HCT116 (cell line): ENCODE data around the gene DTD2. TPM values are rescaled to one million over a fixed set of nuclear protein-coding genes. Genes with fewer than 3 reads are reported as not detected.

Experiments used
- ATAC-seq: fragments of 200-7000 bp; cut with Tn5 transposase; 2 replicates; pipeline ENCODE4 v1.9.1; 2020; ENCODE audit warnings: mild to moderate bottlenecking, moderate library complexity
- BruUV-seq: library from RNA; stranded (reverse); fragments of 400-500 nt; replicated peaks from 2 replicates; lab custom pipeline; 2021; lab: Mats Ljungman, UMichigan
- CTCF ChIA-PET: fragments of 300-600 bp; sonication (Branson Sonifier 250); formaldehyde crosslinking; loops from one replicate; lab custom pipeline; 2021; ENCODE audit warnings: antibody characterized with exemption; lab: Charles Lee
- POLR2A ChIA-PET: fragments of 300-600, 350-600 bp; sonication (Branson Sonifier 250); formaldehyde crosslinking; loops from one replicate; lab custom pipeline; 2021; ENCODE audit warnings: antibody characterized with exemption; lab: Charles Lee
- RAD21 ChIA-PET, 2 experiments: fragments of 300-600 bp; sonication (Branson Sonifier 250); formaldehyde crosslinking; loops; one replicate each; lab custom pipeline; 2023; ENCODE audit warnings: low total read pairs in 2 of 2; ENCODE audit not compliant: uncharacterized antibody in 2 of 2, unreplicated experiment in 2 of 2, low non-redundant PET in 1 of 2; lab: Charles Lee
- DNase-seq: peaks from one replicate; pipeline ENCODE4 v3.0.0-alpha.2; 2010; ENCODE audit warnings: low read depth, low spot score
- H2AFZ ChIP-seq: fragments of 200-600 bp; shearing (Covaris generic), sonication (generic); 2 replicates; pipeline ENCODE4 v1.6.1; 2017; ENCODE audit warnings: low read depth, mixed run types, mixed read lengths, antibody characterized with exemption, low read length; ENCODE audit not compliant: poor library complexity, severe bottlenecking
- H3K27ac ChIP-seq: 2 replicates; pipeline ENCODE4 v1.5.1; 2012; ENCODE audit warnings: low read depth, low read length
- H3K27me3 ChIP-seq: fragments of 200-600 bp; sonication (generic); 2 replicates; pipeline ENCODE4 v1.6.1; 2016; ENCODE audit warnings: mixed run types, low read length, mixed read lengths; ENCODE audit not compliant: insufficient read depth
- H3K36me3 ChIP-seq, 2 experiments: fragments of 200-500 bp in 1 of 2; fragments of 200-600 bp in 1 of 2; sonication (Bioruptor generic) in 1 of 2; sonication (generic) in 1 of 2; 2 replicates each; pipeline versions ENCODE4 v1.5.1 to v1.6.1; 2014 to 2016; ENCODE audit warnings: low read length in 2 of 2, inconsistent platforms in 1 of 2, mixed read lengths in 1 of 2, mixed run types in 1 of 2; ENCODE audit not compliant: insufficient read depth in 2 of 2, control insufficient read depth in 1 of 2
- H3K4me1 ChIP-seq, 2 experiments: fragments of 200-600 bp in 1 of 2; sonication (generic) in 1 of 2; 2 replicates each; pipeline versions ENCODE4 v1.5.1 to v1.6.1; 2012 to 2017; ENCODE audit warnings: low read length in 2 of 2, inconsistent platforms in 1 of 2, mild to moderate bottlenecking in 1 of 2, mixed read lengths in 1 of 2, mixed run types in 1 of 2, moderate library complexity in 1 of 2; ENCODE audit not compliant: insufficient read depth in 2 of 2, control insufficient read depth in 1 of 2
- H3K4me2 ChIP-seq: fragments of 200-600 bp; sonication (generic); 2 replicates; pipeline ENCODE4 v1.6.1; 2017; ENCODE audit warnings: mixed run types, low read length, mixed read lengths
- H3K4me3 ChIP-seq, 2 experiments: fragments of 200-600 bp in 1 of 2; sonication (generic) in 1 of 2; replicated peaks in 1 of 2; 2 replicates each; pipeline ENCODE4 v1.5.1; 2011 to 2016; ENCODE audit warnings: low read length in 2 of 2, control low read depth in 1 of 2, low read depth in 1 of 2, mild to moderate bottlenecking in 1 of 2, mixed read lengths in 1 of 2, mixed run types in 1 of 2
- H3K79me2 ChIP-seq: fragments of 200-600 bp; sonication (generic); 2 replicates; pipeline ENCODE4 v1.6.1; 2017; ENCODE audit warnings: mild to moderate bottlenecking, mixed run types, low read length, moderate library complexity, mixed read lengths; ENCODE audit not compliant: insufficient read depth
- H3K9ac ChIP-seq: fragments of 200-600 bp; sonication (generic); 2 replicates; pipeline ENCODE4 v1.6.1; 2016; ENCODE audit warnings: low read length, mixed read lengths
- H3K9me2 ChIP-seq: fragments of 200-600 bp; sonication (generic), shearing (Covaris generic); 2 replicates; pipeline ENCODE4 v1.6.1; 2017; ENCODE audit warnings: mixed run types, mild to moderate bottlenecking, moderate library complexity; ENCODE audit not compliant: insufficient read depth
- H3K9me3 ChIP-seq, 2 experiments: fragments of 200-500 bp in 1 of 2; fragments of 200-600 bp in 1 of 2; sonication (Bioruptor generic) in 1 of 2; sonication (generic) in 1 of 2; 2 replicates each; pipeline ENCODE4 v1.6.1; 2014 to 2017; ENCODE audit warnings: low read length in 2 of 2, mixed read lengths in 2 of 2, inconsistent platforms in 1 of 2, low read depth in 1 of 2, mild to moderate bottlenecking in 1 of 2, mixed run types in 1 of 2, moderate library complexity in 1 of 2; ENCODE audit not compliant: control insufficient read depth in 1 of 2, insufficient read depth in 1 of 2
- H4K20me1 ChIP-seq: fragments of 200-600 bp; sonication (generic), shearing (Covaris generic); 2 replicates; pipeline ENCODE4 v1.6.1; 2017; ENCODE audit warnings: mixed run types, mild to moderate bottlenecking, moderate library complexity; ENCODE audit not compliant: insufficient read depth
- CEBPB ChIP-seq: IDR thresholded peaks from 2 replicates; pipeline ENCODE4 v1.6.1; 2012; ENCODE audit warnings: low read depth
- EGR1 ChIP-seq: IDR thresholded peaks from 2 replicates; pipeline ENCODE4 v1.6.1; 2012; ENCODE audit warnings: low read depth
- EZH2 ChIP-seq: fragments of 200-600 bp; sonication (generic); IDR thresholded peaks from 2 replicates; pipeline ENCODE4 v1.6.1; 2017; ENCODE audit warnings: antibody characterized with exemption, mixed run types
- EZH2phosphoT487 ChIP-seq: fragments of 200-600 bp; IDR thresholded peaks from 2 replicates; pipeline ENCODE4 v1.6.1; 2018; ENCODE audit warnings: antibody characterized with exemption, borderline replicate concordance
- FOSL1 ChIP-seq: IDR thresholded peaks from 2 replicates; pipeline ENCODE4 v1.6.1; 2012; ENCODE audit warnings: low read depth
- POLR2A ChIP-seq: IDR thresholded peaks from 2 replicates; pipeline ENCODE4 v1.7.0; 2011; ENCODE audit warnings: borderline replicate concordance; ENCODE audit not compliant: insufficient read depth, insufficient read length; ENCODE audit errors: extremely low read depth
- SIN3A ChIP-seq: IDR thresholded peaks from 2 replicates; pipeline ENCODE4 v1.6.1; 2012; ENCODE audit warnings: low read depth
- TCF7L2 ChIP-seq: IDR thresholded peaks from 2 replicates; pipeline ENCODE4 v1.7.0; 2011; ENCODE audit warnings: borderline replicate concordance, inconsistent platforms; ENCODE audit not compliant: insufficient read depth, insufficient read length; ENCODE audit errors: extremely low read depth
- YY1 ChIP-seq: IDR thresholded peaks from 2 replicates; pipeline ENCODE4 v1.6.1; 2011; ENCODE audit warnings: low read length, low read depth, moderate library complexity, mild to moderate bottlenecking; ENCODE audit not compliant: insufficient replicate concordance; ENCODE audit errors: extremely low read depth
- ZFX ChIP-seq: fragments of 450-650 bp; IDR thresholded peaks from 2 replicates; pipeline ENCODE4 v1.6.1; 2017
- ZNF274 ChIP-seq: fragments of 200-500 bp; sonication (Bioruptor generic); IDR thresholded peaks from 2 replicates; pipeline ENCODE4 v1.6.1; 2014; ENCODE audit warnings: mild to moderate bottlenecking, low read depth, low read length, inconsistent platforms
- intact Hi-C: fragments of 100-400 bp; cut with micrococcal nuclease; formaldehyde crosslinking; loops from 2 replicates; pipeline ENCODE4 v1.10.0; 2022
- total RNA-seq: library from RNA; stranded (reverse); gene quantifications from one replicate; pipeline ENCODE4 v1.2.1, GENCODE V29; 2021; ENCODE audit not compliant: unreplicated experiment
- TF ChIP-seq, protein P1 (sequence below), 3 experiments: fragments of 200-600 bp in 1 of 3; sonication (generic) in 1 of 3; IDR thresholded peaks in 2 of 3; conservative IDR thresholded peaks in 1 of 3; 2 replicates each; pipeline ENCODE4 v1.5.1; 2012 to 2017; ENCODE audit warnings: low read depth in 2 of 3, low read length in 2 of 3, antibody characterized with exemption in 1 of 3, borderline replicate concordance in 1 of 3, control low read depth in 1 of 3, mild to moderate bottlenecking in 1 of 3, mixed read lengths in 1 of 3, mixed run types in 1 of 3, moderate library complexity in 1 of 3; ENCODE audit not compliant: insufficient read depth in 1 of 3
- TF ChIP-seq, protein P2 (sequence below): IDR thresholded peaks from 2 replicates; pipeline ENCODE4 v1.6.1; 2012; ENCODE audit warnings: low read depth

Gene DTD2
- total RNA-seq, 1 experiment from 2014 or later: 24.6 TPM

DNA sequence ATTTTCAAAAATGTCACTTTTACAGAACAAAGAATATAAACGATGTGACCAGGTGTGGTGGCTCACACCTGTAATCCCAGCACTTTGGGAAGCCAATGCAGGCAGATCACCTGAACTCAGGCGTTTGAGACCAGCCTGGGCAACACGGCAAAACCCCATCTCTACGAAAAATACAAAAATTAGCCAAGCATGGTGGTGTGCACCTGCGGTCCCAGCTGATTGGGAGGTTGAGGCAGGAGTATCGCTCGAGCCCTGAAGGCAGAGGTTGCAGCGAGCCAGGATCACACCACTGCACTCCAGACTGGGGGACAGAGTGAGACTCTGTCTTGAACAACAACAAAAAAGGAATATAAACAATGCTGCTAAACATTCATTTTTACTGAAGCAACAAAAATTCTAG is 52.2 kb downstream of the DTD2 start:
- H3K4me3 ChIP-seq: no peak overlapping the region
- POLR2A ChIA-PET: interaction anchor here (1.5 kb wide), 1 partner anchor 15 kb away, joined by 5 read pairs; the partner anchor contains the start of gene HEATR5A
- no peak overlapping the region for H3K9ac ChIP-seq
- no peaks in the 10 kb centered on the region for H4K20me1 ChIP-seq
- no peaks in the 10 kb centered on the region for H3K9me3 ChIP-seq
- no peak overlapping the region for H2AFZ ChIP-seq
- H3K9me2 ChIP-seq: no peaks in the 10 kb centered on the region
- no peak overlapping the region for H3K27ac ChIP-seq
- H3K79me2 ChIP-seq: no peaks in the 10 kb centered on the region; the same call in 1 of the 2 replicates
- CTCF ChIA-PET: no interaction called here
- ATAC-seq (no peak), DNase-seq (no peak)
- intact Hi-C loops: no loop called here
- H3K4me1 ChIP-seq: no peaks in the 10 kb centered on the region
- H3K27me3 ChIP-seq: no peaks in the 10 kb centered on the region
- BruUV-seq: no TSS peak
- TF ChIP-seq, protein P1, sequence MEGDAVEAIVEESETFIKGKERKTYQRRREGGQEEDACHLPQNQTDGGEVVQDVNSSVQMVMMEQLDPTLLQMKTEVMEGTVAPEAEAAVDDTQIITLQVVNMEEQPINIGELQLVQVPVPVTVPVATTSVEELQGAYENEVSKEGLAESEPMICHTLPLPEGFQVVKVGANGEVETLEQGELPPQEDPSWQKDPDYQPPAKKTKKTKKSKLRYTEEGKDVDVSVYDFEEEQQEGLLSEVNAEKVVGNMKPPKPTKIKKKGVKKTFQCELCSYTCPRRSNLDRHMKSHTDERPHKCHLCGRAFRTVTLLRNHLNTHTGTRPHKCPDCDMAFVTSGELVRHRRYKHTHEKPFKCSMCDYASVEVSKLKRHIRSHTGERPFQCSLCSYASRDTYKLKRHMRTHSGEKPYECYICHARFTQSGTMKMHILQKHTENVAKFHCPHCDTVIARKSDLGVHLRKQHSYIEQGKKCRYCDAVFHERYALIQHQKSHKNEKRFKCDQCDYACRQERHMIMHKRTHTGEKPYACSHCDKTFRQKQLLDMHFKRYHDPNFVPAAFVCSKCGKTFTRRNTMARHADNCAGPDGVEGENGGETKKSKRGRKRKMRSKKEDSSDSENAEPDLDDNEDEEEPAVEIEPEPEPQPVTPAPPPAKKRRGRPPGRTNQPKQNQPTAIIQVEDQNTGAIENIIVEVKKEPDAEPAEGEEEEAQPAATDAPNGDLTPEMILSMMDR (IDR thresholded peaks at IDR 0.05 in 2 of 3, conservative IDR thresholded peaks at IDR 0.05 in 1 of 3; ENCODE audit: borderline replicate concordance in 1 of 3, insufficient read depth in 1 of 3, low read depth in 2 of 3, low read length in 2 of 3): no peak
- TF ChIP-seq POLR2A (no peak), FOSL1 (no peak), ZNF274 (no peak)
- RAD21 ChIA-PET: no interaction called here
- H3K4me2 ChIP-seq: no peak overlapping the region
- no peaks in the 10 kb centered on the region for H3K36me3 ChIP-seq

DNA sequence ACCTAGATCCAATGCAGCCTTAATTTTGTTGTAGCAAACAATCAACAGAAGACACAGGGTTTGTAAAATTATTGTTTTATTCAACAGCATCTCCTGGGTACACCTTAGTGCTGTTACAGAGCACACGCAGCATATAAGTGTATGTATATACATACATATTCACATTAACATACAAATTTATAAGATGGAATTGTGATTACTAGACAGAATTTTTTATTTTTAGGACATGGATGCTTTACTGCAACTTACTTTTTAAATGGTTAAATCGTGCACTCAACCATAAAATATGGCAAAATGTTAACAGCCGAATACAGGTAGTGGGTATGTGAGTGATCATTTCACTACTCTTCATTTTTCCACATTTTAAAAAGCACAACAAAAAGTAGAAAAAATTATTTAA is 53.6 kb downstream of the DTD2 start:
- CTCF ChIA-PET: no interaction called here
- Histone ChIP-seq H3K9me3 (no peaks in the 10 kb centered on the region), H3K27me3 (no peaks in the 10 kb centered on the region), H3K27ac (no peak overlapping the region), H2AFZ (no peak overlapping the region), H3K4me1 (no peaks in the 10 kb centered on the region), H3K4me3 (no peak overlapping the region), H4K20me1 (no peaks in the 10 kb centered on the region), H3K4me2 (no peak overlapping the region), H3K9me2 (no peaks in the 10 kb centered on the region), H3K9ac (no peak overlapping the region), H3K79me2 (no peaks in the 10 kb centered on the region), H3K36me3 (no peaks in the 10 kb centered on the region)
- DNase-seq (no peak), ATAC-seq (no peak)
- no TSS peak for BruUV-seq
- intact Hi-C loops: no loop called here
- RAD21 ChIA-PET: no interaction called here
- TF ChIP-seq TCF7L2: no peak
- TF ChIP-seq EZH2: no peak
- no peak for TF ChIP-seq SIN3A
- no peak for TF ChIP-seq EZH2phosphoT487
- TF ChIP-seq CEBPB: no peak
- no peak for TF ChIP-seq ZFX
- TF ChIP-seq, protein P1 (IDR thresholded peaks at IDR 0.05 in 2 of 3, conservative IDR thresholded peaks at IDR 0.05 in 1 of 3; ENCODE audit: borderline replicate concordance in 1 of 3, insufficient read depth in 1 of 3, low read depth in 2 of 3, low read length in 2 of 3): no peak
- TF ChIP-seq EGR1: no peak
- TF ChIP-seq YY1: no peak
- TF ChIP-seq, protein P2, sequence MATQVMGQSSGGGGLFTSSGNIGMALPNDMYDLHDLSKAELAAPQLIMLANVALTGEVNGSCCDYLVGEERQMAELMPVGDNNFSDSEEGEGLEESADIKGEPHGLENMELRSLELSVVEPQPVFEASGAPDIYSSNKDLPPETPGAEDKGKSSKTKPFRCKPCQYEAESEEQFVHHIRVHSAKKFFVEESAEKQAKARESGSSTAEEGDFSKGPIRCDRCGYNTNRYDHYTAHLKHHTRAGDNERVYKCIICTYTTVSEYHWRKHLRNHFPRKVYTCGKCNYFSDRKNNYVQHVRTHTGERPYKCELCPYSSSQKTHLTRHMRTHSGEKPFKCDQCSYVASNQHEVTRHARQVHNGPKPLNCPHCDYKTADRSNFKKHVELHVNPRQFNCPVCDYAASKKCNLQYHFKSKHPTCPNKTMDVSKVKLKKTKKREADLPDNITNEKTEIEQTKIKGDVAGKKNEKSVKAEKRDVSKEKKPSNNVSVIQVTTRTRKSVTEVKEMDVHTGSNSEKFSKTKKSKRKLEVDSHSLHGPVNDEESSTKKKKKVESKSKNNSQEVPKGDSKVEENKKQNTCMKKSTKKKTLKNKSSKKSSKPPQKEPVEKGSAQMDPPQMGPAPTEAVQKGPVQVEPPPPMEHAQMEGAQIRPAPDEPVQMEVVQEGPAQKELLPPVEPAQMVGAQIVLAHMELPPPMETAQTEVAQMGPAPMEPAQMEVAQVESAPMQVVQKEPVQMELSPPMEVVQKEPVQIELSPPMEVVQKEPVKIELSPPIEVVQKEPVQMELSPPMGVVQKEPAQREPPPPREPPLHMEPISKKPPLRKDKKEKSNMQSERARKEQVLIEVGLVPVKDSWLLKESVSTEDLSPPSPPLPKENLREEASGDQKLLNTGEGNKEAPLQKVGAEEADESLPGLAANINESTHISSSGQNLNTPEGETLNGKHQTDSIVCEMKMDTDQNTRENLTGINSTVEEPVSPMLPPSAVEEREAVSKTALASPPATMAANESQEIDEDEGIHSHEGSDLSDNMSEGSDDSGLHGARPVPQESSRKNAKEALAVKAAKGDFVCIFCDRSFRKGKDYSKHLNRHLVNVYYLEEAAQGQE: no peak
- POLR2A ChIA-PET: interaction anchor here (1.5 kb wide), 1 partner anchor 17 kb away, joined by 5 read pairs; the partner anchor contains the start of gene HEATR5A
